HG03565 (cell line): ENCODE results near the gene GPR55.

Experiments used
- ATAC-seq: cut with Tn5 transposase; IDR thresholded peaks from one replicate; pipeline ENCODE4 v1.9.1; 2021; ENCODE audit warnings: mild to moderate bottlenecking, moderate library complexity; ENCODE audit not compliant: unreplicated experiment

The GPR55 gene

DNA sequence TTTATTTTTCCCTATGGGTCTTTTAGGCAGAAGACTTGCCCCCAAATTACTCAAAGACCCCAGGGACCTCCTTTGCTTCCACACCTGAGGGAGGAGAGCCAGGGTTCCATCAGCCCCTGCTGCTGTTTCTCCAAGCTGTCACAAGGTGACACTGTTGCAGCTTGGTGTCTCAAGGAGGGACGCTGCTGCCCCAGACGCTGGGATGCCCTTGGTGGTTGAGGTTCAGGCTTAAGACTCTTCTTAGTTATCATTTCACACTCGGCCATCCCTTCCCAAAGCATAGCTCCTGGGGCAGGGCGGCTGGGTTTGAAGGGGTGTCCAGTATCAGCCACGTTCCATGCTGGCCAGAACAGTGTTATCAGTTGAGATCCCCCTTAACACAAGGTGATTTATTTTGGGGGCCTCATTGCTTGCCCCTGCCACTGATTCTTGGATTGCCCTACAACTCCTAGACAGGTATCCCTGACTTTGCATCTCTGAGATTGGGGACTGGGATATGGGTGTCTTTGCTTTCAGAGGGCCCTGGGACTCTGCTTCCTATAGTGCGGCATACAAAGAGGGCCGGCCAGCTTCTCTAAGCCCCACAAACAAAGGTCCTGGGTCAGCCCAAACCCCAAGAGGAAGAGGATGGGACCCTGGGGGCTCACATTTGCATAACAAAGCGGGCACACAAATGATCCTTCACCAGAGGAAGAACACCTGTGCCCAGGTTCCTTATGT lies 22.7 kb downstream of the GPR55 start:
- peak; percentile 67 for ATAC-seq

DNA sequence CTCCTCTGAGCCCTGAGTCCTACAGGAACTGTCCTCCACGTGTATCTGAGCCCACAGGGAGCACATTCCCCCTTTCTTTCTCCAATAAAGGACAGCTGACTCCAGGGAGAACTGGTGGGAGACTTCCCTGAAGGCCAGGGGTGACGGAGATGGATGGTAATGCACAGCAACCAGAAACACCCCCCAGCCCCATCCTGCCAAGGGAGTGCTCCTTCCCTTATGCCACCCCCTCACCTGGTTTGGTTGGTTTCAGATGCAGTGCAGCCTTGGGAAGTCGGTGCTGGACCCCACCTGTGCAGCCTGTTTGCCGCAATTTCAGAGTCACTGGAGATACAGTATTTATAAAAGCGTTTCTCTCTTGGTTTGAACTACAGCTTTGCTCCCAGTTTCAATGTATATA lies 24.0 kb downstream of the GPR55 start:
- ATAC-seq, result no peak

DNA sequence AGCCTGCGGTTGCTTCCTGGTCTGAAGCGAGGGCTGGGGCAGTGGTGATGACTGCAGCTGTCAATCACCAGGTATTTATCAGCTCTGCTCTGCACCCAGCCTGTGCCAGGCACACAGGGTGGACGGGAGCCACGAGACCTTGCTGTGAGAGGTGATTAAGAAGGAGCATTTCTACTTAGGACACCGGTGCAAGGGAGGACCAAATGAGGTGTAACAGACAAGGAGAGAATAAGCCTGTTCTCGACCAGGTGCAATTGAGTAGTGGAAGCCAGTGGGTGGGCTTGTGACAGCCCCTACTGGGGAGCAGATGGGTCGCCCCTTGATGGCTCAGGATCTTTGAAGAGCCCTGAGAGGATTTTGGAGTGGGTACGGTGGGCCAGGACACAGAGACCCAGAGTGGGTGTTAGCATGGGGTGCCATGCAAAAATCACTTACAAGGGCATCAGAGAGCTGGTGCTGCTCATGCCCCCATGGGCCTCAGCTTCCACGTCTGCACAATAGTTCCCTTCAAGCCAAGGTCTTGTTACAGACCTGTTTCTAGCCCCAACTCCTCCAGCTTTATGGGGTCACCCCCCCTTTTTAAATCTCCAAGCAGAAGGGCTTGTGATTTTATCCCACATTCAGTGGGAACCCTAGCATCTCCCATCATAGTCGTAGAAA lies 24.6 kb downstream of the GPR55 start:
- no peak for ATAC-seq

DNA sequence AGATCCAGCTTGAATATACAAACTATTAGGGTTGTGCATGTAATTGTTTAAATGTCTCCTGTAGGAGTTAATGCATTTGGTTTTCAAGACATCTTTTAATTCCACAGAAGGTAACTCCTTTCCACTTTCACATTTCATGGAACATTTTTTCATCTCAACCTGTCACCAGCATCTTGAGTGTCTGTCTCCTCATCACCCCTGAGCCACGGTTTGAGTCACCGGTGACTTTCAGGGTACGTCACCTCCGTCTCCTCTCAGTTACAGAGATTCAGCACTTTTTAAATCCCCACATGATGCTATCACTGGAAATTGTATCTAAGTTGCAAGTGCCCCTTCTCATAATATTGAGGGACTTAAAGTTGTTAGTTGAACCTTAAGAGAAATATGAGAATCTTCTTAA lies 25.3 kb downstream of the GPR55 start:
- ATAC-seq, result no peak

DNA sequence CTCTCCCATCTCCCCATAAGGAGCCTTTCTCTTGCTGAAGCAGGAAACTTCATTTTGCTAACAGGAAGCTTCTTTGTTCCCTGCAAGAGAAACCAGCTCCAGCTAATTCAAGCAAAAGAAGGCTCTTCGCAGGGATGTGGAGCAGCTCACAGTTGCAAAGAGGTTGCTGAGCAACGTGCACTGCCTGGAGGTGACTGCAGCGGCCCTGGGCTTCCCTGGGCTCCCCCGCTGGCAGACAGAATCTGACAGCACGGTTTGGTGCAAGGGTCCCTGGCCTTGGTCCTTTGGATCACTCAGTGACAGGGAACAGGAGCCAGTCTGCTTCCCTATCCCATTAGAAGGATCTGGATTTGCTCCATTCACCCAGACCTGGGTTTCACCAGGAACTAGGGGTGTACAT lies 25.8 kb downstream of the GPR55 start:
- no peak for ATAC-seq

DNA sequence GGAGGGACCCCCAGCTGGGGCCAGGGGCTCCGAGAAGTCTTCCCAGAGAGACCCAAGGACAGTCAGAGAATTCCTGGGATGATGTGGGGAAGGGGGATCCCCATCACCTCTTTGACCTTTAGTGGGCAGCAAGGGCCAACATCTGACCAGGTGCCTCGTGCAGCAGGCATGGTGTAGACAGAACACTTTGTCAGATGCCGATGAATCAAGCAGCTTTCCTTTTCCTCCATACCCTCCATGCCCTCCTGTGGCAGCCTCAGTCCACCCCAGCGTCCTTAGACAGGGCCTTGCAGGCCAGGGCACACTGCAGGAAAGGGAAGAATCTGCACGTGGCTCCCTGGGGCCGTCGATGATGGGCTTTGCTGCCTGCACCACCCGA lies 26.3 kb downstream of the GPR55 start:
- ATAC-seq, result no peak

DNA sequence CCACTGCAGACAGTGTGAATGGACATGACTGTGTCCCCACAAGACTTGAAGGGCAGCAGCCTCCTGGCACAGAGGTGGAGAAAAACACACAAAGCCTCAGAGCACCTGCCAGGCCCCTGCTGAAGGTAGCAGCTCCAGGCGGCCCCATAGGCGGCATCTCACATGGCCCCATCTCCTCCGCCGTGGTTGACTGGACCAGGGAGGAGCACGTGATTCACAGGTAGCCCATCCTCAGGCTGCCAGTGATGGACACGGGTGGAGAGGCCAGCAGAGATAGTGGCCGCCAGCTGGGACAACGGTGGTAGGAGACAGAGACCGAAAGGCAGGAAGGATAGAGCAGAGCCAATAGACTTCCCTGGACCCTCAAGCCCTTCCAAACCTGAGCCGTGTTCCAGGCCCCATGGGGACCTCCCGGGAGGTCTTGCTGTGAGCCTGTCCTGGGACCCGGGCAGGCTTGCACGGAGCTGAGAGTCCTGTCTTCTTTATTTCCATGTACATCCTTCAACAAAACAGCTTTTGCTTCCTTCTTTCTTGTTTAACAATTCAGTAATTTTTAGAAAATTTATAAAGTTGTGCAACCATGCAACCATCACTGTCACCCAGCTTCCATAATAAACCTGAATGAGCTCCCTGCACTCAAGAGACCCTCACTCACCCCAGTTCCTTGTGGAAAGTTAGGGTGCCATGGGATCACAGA lies 26.9 kb downstream of the GPR55 start:
- no peak for ATAC-seq

DNA sequence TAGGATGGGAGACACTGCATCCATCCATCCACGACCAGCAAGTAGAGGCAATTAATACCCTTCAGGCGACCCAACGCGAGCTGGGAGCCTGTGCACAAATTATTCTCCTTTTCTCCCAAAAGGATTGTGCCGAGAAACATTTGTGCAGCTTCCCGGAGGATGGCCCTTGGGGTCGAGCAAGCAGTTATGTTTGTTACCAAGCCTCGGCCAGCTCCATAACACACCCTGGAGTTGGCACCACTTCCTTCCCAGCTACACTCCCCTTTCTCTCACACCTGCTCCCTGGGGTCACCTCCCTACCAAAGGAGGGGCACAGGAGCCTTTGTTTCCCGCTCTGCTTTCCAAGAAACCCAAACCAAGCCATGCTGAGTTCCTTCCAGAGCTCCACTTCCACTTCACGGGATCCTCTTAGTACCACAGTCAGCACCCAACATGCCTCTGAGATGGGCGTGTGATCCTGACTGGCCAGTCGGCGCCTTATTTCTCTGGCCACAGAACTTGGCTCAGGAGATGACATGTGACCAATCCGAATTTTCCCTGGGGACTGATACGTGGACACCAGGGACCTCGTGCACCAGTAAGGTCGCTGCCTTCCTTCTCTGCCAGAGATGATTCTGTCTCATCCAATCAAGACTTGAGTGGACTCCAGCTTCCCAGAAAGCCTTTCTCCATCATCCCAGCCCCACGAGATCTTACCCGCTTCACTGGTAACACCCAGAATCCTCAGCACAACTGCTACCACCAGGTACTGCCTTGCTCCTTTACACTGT lies 28.5 kb downstream of the GPR55 start:
- ATAC-seq, result no peak

DNA sequence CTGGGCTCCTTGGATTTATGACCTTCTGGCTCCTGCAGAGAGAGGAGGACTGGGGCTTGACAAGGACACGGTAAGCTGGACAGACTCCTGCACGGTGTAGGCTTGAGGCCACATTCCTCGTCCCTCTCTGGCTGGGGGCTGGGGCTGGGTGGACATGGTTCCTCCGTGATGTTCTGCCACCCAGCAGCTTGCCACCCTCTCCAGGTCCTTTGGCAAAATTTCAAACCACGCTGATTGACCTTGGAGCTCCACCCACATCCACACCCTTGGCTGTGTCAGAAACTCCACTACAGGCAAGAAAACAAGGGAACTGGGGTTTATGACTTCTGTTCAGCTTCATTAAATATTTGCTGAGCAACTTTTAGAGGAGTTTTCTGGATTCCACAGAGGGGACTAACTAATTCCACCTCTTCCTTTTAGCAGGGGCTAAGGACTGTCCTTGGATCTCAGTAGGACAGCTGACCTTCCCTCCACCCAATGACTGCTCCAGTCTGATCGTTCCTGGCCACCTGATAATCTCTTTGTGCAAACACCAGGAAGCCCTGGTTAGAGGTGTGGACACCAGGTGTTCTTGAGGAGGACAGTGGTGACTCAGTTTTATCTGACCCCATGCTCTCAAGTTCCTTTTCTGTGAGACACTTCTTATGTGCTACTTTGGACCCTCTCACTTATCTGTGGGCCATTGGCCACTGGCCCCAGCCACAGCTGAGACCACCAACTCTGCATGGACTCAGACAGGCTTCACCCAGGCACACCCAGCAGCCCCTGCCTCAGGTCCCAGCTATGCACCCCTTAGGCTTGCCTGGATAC lies 29.3 kb downstream of the GPR55 start:
- ATAC-seq, result no peak

DNA sequence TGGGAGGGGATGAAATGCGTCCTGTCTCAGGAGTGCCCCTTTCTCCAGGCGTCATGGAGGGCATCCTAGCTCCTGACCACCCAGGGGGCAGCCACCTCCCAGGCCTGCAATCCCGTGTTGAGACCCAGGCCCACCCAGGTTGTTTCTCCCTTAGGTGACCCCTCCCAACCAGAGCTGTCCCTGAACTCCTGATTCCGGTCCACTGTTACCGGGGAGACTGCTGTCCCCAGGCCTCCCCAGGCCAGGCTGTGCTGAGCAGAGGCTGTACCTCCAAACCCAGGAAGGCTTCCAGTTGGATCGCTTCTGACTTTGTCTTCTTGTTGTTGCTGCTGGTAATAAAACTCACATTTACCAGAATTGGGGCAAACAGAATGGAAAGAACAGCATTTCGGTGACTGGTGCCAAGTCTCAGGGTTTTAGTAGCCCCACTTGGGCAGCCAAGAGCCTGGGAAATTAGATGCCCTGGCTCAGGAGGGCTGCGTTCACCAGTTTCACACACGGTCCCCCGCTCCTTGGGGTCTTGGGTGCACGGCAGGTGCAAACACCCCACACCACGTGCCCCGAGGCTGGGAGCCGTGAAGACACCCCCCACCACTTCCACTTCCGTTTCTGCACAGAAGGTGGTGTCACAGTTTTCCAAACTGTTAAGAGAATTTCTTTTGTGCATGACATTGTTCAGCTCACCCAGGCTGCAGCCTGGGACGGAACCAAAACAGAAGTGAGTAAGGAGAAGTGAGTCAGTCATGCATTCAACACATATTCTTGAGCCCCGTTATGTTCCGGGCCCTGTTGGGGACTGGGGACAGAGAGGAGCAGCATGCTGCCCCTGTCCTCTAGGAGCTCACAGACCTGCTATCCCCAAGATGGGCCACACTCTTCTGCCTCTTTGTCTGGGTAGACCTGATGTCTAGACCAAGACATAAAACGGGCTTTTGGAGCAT lies 30.9 kb downstream of the GPR55 start:
- ATAC-seq, result peak; percentile 36

DNA sequence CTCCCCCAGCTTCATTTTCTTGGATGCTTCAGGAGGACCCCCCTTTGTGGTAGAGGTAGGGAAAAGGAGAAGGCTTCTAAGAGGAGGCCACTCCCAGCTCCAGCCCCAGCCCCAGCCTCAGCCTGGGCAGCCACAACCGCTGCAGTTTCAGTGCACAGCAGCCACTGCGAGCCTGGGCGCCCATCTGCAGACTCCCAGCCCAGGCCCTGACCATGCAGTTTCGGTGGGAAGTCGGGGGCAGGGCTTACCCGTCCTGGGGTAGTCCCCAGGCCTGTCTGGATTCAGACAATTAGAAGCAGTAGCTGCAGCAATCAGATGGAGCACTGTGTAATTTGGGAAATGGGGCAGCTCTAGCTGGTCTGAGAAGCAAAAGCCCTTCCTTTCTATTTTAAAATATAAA lies 31.7 kb downstream of the GPR55 start:
- peak; percentile 66 for ATAC-seq

DNA sequence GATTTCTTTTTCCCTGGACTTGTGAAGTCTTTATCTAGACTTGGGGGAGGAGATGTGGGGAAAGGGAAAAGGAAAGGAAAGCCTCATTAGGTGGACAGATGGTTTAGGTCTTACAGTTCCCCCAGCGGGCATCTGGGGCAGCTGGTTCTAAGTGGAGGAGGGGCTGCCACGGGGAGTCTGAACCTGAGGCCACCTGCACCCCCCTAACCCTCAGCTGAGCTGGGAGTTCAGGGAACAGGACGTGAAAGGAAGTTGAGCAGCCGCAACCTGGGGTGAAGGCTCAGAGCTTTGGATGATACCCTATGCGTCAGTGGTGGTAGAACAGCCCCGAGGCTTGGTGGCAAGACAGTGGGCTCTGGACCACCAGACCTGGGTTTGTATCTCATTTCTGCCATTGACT lies 33.5 kb downstream of the GPR55 start:
- no peak for ATAC-seq

DNA sequence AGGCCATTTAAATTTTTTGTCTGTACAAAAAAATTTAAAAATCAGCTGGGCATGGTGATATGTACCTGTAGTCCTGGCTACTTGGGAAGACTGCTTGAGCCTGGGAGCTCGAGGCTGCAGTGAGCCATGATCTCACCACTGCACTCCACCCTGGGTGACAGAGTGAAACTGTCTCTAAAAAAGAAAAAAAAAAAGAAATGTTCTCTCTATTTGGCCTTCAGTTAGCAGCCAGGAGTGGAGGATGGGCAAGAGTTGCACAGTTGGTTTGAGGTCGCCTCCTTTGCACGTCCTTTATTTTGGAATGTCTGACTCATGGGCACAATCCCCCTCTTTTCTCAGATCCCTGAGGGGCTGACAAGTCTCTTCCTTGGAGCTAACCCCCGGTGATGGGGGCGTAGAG lies 34.0 kb downstream of the GPR55 start:
- ATAC-seq, result no peak

DNA sequence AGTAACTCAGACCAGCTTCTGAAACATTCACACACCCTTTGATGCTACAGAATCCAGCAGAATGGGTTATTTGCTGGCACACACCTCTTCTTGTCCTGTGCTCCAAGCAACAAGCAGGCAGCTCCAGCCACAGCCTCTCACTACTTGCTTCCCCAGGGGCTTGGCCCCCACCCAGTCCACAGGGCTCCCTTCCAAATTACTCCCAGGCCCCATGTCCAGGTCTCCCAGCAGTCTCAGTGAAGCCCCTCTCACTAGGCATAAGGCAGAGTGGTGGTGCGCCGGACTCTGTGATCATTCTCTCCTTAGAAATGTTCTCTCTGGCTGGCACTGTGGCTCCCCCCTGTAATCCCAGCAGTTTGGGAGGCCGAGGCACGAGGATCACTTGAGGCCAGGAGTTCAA lies 34.4 kb downstream of the GPR55 start:
- ATAC-seq, result no peak

DNA sequence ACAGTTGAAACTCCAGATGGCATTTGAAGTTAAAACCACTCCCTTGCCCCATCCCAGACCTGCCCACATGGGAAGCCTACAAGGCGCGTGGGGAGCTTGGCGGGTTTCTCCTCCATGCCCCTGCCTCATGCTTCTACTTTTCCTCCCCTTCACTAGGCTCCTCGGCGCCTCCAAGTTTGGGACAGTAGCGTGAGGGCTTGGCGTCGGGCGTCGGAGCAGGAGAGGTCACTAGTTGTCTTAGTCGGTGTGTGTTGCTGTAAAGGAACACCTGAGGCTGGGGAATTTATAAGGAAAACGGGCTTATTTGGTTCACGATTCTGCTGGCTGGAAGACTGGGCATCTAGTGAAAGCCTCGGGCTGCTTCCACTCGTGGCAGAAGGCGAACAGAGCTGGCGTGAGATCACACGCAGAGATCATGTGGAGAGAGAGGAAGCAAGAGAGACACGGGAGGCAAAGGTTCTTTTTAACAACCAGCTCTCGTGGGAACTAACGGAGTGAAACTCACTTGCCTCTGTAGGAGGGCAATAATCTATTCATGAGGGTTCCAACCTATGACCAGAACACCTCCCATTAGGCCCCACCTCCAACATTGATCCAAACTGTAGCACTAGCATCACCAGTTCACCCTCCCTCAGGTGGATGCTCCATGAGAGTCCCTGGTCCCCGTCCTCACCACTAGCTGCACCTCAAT lies 35.0 kb downstream of the GPR55 start:
- ATAC-seq, result no peak

DNA sequence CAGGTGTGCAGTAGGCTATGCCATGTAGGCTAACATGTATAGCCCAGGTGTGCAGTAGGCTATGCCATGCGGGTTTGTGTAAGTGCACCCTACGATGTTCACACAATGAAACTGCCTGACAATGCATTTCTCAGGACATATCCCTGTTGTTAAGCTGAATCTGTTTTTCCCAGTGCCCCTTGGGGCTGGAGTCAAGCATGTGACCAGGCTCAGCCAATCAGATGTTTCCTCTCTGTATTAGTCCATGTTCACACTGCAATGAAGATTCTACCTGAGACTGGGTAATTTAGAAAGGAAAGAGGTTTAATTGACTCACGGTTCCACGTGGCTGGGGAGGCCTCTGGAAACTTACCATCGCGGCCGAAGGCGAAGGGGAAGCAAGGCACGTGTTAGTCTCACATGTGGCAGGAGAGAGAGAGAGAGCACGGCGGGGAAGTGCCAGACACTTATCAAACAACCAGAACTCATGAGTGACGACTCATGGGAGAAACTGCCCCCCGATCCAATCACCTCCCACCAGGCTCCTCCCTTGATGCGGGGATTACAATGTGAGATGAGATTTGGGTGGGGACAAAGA lies 36.1 kb downstream of the GPR55 start:
- no peak for ATAC-seq

DNA sequence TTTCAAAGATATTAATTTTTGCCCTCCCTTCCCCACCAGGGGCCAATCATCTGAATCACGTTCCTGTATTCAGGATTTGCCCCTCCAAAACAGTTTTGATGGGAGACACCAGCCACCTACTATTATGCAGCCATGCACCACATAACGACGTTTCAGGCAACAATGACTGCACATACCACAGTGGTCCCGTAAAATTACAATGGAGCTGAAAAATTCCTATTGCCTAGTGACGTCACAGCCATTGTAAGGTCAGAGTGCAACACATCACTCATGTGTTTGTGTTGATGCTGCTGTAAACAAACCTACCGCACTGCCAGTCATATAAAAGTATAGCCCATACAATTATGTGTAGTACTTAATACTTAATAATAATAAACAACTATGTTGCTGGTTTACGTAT lies 37.7 kb downstream of the GPR55 start:
- ATAC-seq, result no peak

DNA sequence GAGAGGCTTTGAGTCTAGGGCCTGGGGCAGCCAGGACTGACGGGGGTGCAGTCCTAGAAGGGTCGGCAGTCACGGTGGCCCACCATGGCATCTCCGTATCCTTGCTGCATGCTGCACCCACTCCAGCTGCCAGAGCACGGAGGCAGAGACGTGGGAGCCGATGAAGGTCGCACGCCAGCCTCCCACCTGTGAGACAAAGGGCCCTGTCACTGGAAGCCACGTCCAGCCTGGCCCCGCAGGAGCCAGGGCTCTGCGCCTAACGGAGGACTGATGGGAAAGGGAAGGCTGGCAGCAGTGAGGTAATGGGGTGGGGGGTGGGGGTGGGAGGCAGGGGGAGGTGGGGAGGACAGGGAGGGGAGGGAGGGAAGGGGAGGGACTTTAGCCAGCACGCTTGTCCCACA lies 38.4 kb downstream of the GPR55 start:
- no peak for ATAC-seq

DNA sequence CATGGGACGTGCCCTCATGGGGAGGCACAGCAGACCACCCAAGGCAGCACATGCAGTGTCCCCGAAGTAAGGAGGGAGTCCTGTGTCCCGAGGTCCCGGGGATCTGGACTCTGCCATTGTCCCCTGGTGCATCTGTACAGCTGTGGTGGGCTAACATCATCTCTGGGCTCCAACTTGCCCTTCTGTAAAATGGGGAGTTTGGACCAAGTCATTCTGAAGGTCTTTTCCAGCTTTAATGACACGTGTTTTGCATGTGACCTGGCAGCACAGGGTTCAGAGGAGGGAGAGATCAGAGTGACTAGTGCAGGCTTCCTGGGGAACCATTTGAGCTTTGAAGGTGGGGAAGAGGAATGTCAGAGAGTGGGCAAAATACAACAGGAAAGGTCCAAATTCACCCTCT lies 38.8 kb downstream of the GPR55 start:
- no peak for ATAC-seq
